Testis (tissue), 5 donors: ENCODE results near the gene GOSR1. TPM values are rescaled to one million over a fixed set of nuclear protein-coding genes. Genes with fewer than 3 reads are reported as not detected.

ENCODE experiments used
- DNase-seq: peaks from one replicate; pipeline ENCODE4 v3.0.0-alpha.2; 2019
- H3K27ac ChIP-seq, 2 donors: fragments of 200-600 bp; sonication (generic); one replicate each; pipeline ENCODE4 v1.5.1; 2019
- H3K27me3 ChIP-seq: fragments of 200-600 bp; sonication (generic); one replicate; pipeline ENCODE4 v1.5.1; 2019
- H3K36me3 ChIP-seq: fragments of 200-600 bp; sonication (generic); one replicate; pipeline ENCODE4 v1.5.1; 2017; ENCODE audit warnings: low read depth; ENCODE audit errors: missing control alignments
- H3K4me1 ChIP-seq: fragments of 200-600 bp; sonication (generic); one replicate; pipeline ENCODE4 v1.5.1; 2019
- H3K4me3 ChIP-seq, 2 donors: fragments of 200-600 bp; sonication (generic); one replicate each; pipeline ENCODE4 v1.5.1; 2017 to 2019
- H3K9me3 ChIP-seq: fragments of 200-600 bp; sonication (generic); one replicate; pipeline ENCODE4 v1.5.1; 2017
- POLR2A ChIP-seq: fragments of 450-650 bp; IDR thresholded peaks from one replicate; pipeline ENCODE4 v1.6.1; 2017; ENCODE audit warnings: antibody characterized with exemption, mild to moderate bottlenecking, moderate library complexity
- WGBS, 2 donors: methylation state at CpG; one replicate each; pipeline ENCODE4 v1.1.5; 2018; 5-methylcytosine and 5-hydroxymethylcytosine counted together
- intact Hi-C: fragments of 100-400 bp; cut with DNase I; formaldehyde crosslinking; loops from one replicate; pipeline ENCODE4 v1.15.1; 2023; ENCODE audit warnings: low total_unique reads
- long read RNA-seq, 2 donors: transcript quantifications; one replicate each; lab custom pipeline, GENCODE V29; 2026
- polyA plus RNA-seq: library from polyadenylated mRNA; stranded (reverse); fragments of 350-450 nt; fragmentation: Illumina TruSeq; extraction: RNeasy Lipid Tissue Mini Kit (QIAGEN cat#74804); gene quantifications from one replicate; pipeline ENCODE4 v1.2.3, GENCODE V29; 2014; ENCODE audit warnings: low read depth, low replicate concordance; ENCODE audit not compliant: insufficient read depth
- total RNA-seq, 2 donors: library from RNA; depleted of rRNA; stranded (reverse); fragments of >200 nt; gene quantifications; one replicate each; pipeline ENCODE4 v1.2.3, GENCODE V29; 2016
- TF ChIP-seq, protein P1 (sequence below), 3 experiments: fragments of 450-650 bp in 2 of 3; fragments of 200-600 bp in 1 of 3; sonication (generic) in 1 of 3; IDR thresholded peaks; one replicate each; pipeline ENCODE4 v1.5.1; 2016 to 2019; ENCODE audit warnings: antibody characterized with exemption in 3 of 3, mild to moderate bottlenecking in 2 of 3, moderate library complexity in 1 of 3

The GOSR1 gene
- total RNA-seq, result 10 to 100 TPM; 61.7 to 69.9 TPM
- polyA plus RNA-seq, result 52.9 TPM
- long read RNA-seq, donor 1, full-length matches to known transcripts, result 21 of 21 reads
- long read RNA-seq, donor 1, partial matches to known transcripts, result 0 of 21 reads
- long read RNA-seq, donor 1, other reads (novel, unspliced or antisense), result 0 of 21 reads
- long read RNA-seq, donor 2, full-length matches to known transcripts, result 9 of 9 reads
- long read RNA-seq, donor 2, partial matches to known transcripts, result 0 of 9 reads
- long read RNA-seq, donor 2, other reads (novel, unspliced or antisense), result 0 of 9 reads

DNA sequence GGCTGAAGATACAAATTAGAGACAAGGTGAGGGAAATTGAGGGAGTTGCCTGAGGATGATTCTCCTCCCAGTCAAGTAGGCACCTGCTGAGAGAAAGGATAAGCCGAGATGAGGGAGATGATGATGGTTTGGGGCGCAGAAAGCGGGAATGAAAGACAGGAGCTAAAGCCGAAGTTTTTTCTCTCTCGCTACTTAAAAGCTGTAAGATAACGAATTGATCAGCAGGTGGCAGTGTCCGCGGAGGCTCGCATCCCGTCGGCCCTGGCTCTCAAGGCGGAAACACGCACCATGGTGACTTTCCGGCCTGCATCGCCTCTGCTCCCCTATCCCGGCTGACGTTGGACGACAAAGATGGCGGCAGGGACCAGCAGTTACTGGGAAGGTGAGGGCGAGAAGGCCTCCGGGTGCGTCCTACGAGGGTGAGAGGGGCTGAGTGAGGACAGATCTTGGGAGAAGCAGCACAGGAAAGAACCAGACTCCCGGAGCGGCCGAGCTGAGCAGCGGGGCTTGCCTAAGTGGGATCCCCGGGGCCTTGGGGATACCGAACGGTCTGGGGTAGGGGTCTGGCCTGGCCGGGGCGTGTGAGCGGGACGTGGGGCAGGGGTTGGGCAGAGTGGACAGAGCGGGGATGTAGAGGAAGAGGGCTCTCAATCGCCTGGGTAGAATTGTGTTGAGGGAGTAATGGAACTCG lies at the start of gene GOSR1:
Gene GOSR1, plus strand, starts transcription at position 326 of the 691 bp plus-strand sequence. Its CDS starts 26 bp downstream, at position 352.
- Histone ChIP-seq H3K27me3 (no peaks in the 10 kb centered on the region), H3K4me3 (peak within 1 kb of the TSS; percentile 89 to 92), H3K36me3 (no peaks in the 10 kb centered on the region), H3K9me3 (no peaks in the 10 kb centered on the region), H3K4me1 (no peaks in the 10 kb centered on the region), H3K27ac (peak within 1 kb of the TSS; percentile 93 to 94)
- TF ChIP-seq POLR2A, result no peak
- TF ChIP-seq, protein P1, sequence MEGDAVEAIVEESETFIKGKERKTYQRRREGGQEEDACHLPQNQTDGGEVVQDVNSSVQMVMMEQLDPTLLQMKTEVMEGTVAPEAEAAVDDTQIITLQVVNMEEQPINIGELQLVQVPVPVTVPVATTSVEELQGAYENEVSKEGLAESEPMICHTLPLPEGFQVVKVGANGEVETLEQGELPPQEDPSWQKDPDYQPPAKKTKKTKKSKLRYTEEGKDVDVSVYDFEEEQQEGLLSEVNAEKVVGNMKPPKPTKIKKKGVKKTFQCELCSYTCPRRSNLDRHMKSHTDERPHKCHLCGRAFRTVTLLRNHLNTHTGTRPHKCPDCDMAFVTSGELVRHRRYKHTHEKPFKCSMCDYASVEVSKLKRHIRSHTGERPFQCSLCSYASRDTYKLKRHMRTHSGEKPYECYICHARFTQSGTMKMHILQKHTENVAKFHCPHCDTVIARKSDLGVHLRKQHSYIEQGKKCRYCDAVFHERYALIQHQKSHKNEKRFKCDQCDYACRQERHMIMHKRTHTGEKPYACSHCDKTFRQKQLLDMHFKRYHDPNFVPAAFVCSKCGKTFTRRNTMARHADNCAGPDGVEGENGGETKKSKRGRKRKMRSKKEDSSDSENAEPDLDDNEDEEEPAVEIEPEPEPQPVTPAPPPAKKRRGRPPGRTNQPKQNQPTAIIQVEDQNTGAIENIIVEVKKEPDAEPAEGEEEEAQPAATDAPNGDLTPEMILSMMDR (IDR thresholded peaks at IDR 0.05), result peak; percentile 65 to 91 (median 67)
- peak; percentile 98 for DNase-seq
- intact Hi-C loops, result no loop called here
- 1% methylated on average over 36 to 37 of the region's 37 CpGs for WGBS, 2 donors

DNA sequence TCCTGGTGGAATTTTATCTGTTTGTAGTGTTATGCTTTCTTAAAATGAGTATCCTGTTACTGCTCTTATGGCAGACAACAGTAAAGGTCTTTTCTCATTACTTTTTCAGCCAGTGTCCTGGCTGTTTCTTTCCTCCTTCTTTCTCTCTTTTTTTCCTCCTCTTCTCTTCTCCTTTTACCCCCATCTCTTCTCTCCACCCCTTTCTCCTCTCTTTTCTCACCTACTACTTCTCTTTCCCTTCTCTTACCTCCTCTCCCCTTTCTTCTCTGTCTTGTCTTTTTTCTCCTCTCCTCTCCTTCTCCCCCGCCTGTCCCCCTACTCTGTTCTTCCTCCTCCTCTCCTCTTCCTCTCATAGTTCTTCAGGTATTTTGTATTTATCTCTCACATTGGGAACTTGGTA lies 49.6 kb upstream of the GOSR1 start:
- DNase-seq, result no peak
- Histone ChIP-seq H3K36me3 (no peaks in the 10 kb centered on the region), H3K27ac (no peak overlapping the region), H3K27me3 (no peaks in the 10 kb centered on the region), H3K9me3 (no peaks in the 10 kb centered on the region), H3K4me3 (no peak overlapping the region), H3K4me1 (no peaks in the 10 kb centered on the region)
- intact Hi-C loops, result no loop called here
- TF ChIP-seq POLR2A, result no peak
- TF ChIP-seq, protein P1 (IDR thresholded peaks at IDR 0.05), result no peak
- WGBS, 2 donors, result 93 to 100% methylated on average over 1 of the region's 1 CpG

DNA sequence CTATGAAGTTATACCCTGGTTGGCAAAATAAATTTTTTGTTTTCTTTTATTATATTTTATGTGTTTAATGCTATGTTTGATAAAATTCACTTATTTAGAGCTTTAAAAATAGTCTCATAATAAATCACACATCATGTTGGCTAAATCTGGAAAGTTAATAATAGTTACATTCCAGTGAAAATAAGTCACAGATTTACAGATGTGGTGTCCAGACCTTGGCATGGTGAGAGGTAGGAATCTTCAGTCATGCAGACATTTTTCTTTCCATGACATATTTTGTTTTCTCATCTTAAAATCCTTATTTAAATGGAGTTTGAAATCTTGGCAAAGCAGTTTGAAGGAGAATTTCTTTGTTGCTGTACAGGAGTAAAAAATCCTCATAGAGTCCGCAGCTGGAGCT lies 48.1 kb upstream of the GOSR1 start:
- TF ChIP-seq, protein P1 (IDR thresholded peaks at IDR 0.05), result no peak
- no peak for TF ChIP-seq POLR2A
- Histone ChIP-seq H3K27ac (no peak overlapping the region), H3K4me1 (no peaks in the 10 kb centered on the region), H3K9me3 (no peaks in the 10 kb centered on the region), H3K27me3 (no peaks in the 10 kb centered on the region), H3K36me3 (no peaks in the 10 kb centered on the region), H3K4me3 (no peak overlapping the region)
- intact Hi-C loops, result no loop called here
- WGBS, 2 donors, result 64 to 77% methylated on average over 1 of the region's 1 CpG
- no peak for DNase-seq

DNA sequence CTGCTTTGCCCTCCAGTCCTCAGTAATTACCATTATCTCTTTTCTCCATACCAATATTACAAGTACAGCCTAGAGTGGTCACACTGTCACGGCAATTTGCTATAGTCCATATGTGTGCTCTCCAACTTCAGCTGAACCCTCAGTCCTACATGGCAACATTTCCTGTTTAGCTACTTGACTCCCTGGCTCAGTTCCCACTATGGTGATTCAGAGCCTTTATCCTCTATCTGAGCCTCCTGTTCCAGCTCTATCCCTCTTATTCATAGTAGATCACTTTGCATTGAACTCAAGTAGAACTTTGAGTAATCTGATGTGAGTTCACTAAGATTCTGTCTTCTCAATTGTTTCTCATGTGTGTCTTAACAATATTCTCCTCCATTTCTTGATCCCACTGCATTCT lies 43.7 kb upstream of the GOSR1 start:
- no peak for DNase-seq
- intact Hi-C loops, result no loop called here
- no peaks in the 10 kb centered on the region for H3K27me3 ChIP-seq
- WGBS, 2 donors, result 80 to 100% methylated on average over 1 of the region's 1 CpG
- no peaks in the 10 kb centered on the region for H3K36me3 ChIP-seq
- no peak overlapping the region for H3K27ac ChIP-seq
- no peaks in the 10 kb centered on the region for H3K9me3 ChIP-seq
- H3K4me3 ChIP-seq, result no peak overlapping the region
- H3K4me1 ChIP-seq, result no peaks in the 10 kb centered on the region
- TF ChIP-seq, protein P1 (IDR thresholded peaks at IDR 0.05), result no peak
- TF ChIP-seq POLR2A, result no peak
